H9 (cell line): ENCODE measurements around the gene TUBD1. TPM values are rescaled to one million over a fixed set of nuclear protein-coding genes. Genes with fewer than 3 reads are reported as not detected.
A peak's percentile ranks its signal among the peaks of the same experiment; 100 is the strongest.

Source experiments
- DNase-seq: peaks from one replicate; pipeline ENCODE4 v3.0.0-alpha.2; 2017
- H2AFZ ChIP-seq: one replicate; pipeline ENCODE4 v1.6.1; 2013; ENCODE audit warnings: mild to moderate bottlenecking, low read length, control low read depth, moderate library complexity
- H2AK5ac ChIP-seq: 2 replicates; pipeline ENCODE4 v1.6.1; 2013; ENCODE audit warnings: low read length, control low read depth, mixed read lengths; ENCODE audit not compliant: insufficient read length
- H2BK120ac ChIP-seq: one replicate; pipeline ENCODE4 v1.6.1; 2013; ENCODE audit warnings: low read depth, mild to moderate bottlenecking, low read length, control low read depth, inconsistent platforms; ENCODE audit not compliant: poor library complexity, severe bottlenecking
- H2BK12ac ChIP-seq: 2 replicates; pipeline ENCODE4 v1.6.1; 2013; ENCODE audit warnings: low read length, control low read depth, mixed read lengths, low read depth; ENCODE audit not compliant: insufficient read length
- H2BK15ac ChIP-seq: 2 replicates; pipeline ENCODE4 v1.6.1; 2013; ENCODE audit warnings: low read depth, low read length, control low read depth
- H2BK20ac ChIP-seq: one replicate; pipeline ENCODE4 v1.6.1; 2013; ENCODE audit warnings: low read depth, mild to moderate bottlenecking, low read length, control low read depth, inconsistent platforms; ENCODE audit not compliant: poor library complexity, severe bottlenecking
- H2BK5ac ChIP-seq: 2 replicates; pipeline ENCODE4 v1.6.1; 2013; ENCODE audit warnings: low read length, control low read depth, mixed read lengths; ENCODE audit not compliant: insufficient read length
- H3K14ac ChIP-seq: 2 replicates; pipeline ENCODE4 v1.6.1; 2013; ENCODE audit warnings: low read length, control low read depth; ENCODE audit not compliant: insufficient read depth
- H3K18ac ChIP-seq: 2 replicates; pipeline ENCODE4 v1.6.1; 2013; ENCODE audit warnings: low read depth, mild to moderate bottlenecking, mixed read lengths, low read length, control low read depth; ENCODE audit not compliant: insufficient read length
- H3K23ac ChIP-seq: 2 replicates; pipeline ENCODE4 v1.6.1; 2013; ENCODE audit warnings: low read length, control low read depth, mixed read lengths, low read depth; ENCODE audit not compliant: insufficient read length
- H3K23me2 ChIP-seq: 2 replicates; pipeline ENCODE4 v1.6.1; 2013; ENCODE audit warnings: low read depth, mild to moderate bottlenecking, mixed read lengths, low read length, control low read depth; ENCODE audit not compliant: insufficient read length, poor library complexity, severe bottlenecking
- H3K27ac ChIP-seq: 2 replicates; pipeline ENCODE4 v1.5.1; 2013; ENCODE audit warnings: low read length, control low read depth, mixed read lengths, low read depth; ENCODE audit not compliant: insufficient read length
- H3K27me3 ChIP-seq: 2 replicates; pipeline ENCODE4 v1.6.1; 2013; ENCODE audit warnings: low read length, control low read depth, inconsistent platforms; ENCODE audit not compliant: insufficient read depth
- H3K4ac ChIP-seq: 2 replicates; pipeline ENCODE4 v1.6.1; 2013; ENCODE audit warnings: low read depth, mild to moderate bottlenecking, control low read depth, inconsistent platforms, low read length, moderate library complexity
- H3K4me1 ChIP-seq: 2 replicates; pipeline ENCODE4 v1.6.1; 2013; ENCODE audit warnings: low read length, control low read depth, inconsistent platforms; ENCODE audit not compliant: insufficient read depth
- H3K4me2 ChIP-seq: 2 replicates; pipeline ENCODE4 v1.6.1; 2013; ENCODE audit warnings: low read length, control low read depth, mixed read lengths; ENCODE audit not compliant: insufficient read length, insufficient read depth
- H3K56ac ChIP-seq: 2 replicates; pipeline ENCODE4 v1.6.1; 2013; ENCODE audit warnings: low read depth, mild to moderate bottlenecking, mixed read lengths, low read length, control low read depth; ENCODE audit not compliant: insufficient read length
- H3K79me1 ChIP-seq: 2 replicates; pipeline ENCODE4 v1.6.1; 2013; ENCODE audit warnings: low read depth, mild to moderate bottlenecking, moderate library complexity, low read length, control low read depth, inconsistent platforms; ENCODE audit not compliant: insufficient read depth, poor library complexity, severe bottlenecking
- H3K79me2 ChIP-seq: 2 replicates; pipeline ENCODE4 v1.6.1; 2013; ENCODE audit warnings: low read length, control low read depth, inconsistent platforms; ENCODE audit not compliant: insufficient read depth
- H3K9ac ChIP-seq: 2 replicates; pipeline ENCODE4 v1.6.1; 2013; ENCODE audit warnings: low read length, control low read depth, mixed read lengths; ENCODE audit not compliant: insufficient read length; ENCODE audit errors: extremely low read depth
- H3K9me3 ChIP-seq: one replicate; pipeline ENCODE4 v1.6.1; 2013; ENCODE audit warnings: low read depth, low read length, inconsistent platforms; ENCODE audit not compliant: control insufficient read depth
- H3T11ph ChIP-seq: one replicate; pipeline ENCODE4 v1.6.1; 2013; ENCODE audit warnings: mild to moderate bottlenecking, low read length, control low read depth, inconsistent platforms
- H4K20me1 ChIP-seq: one replicate; pipeline ENCODE4 v1.6.1; 2013; ENCODE audit not compliant: control insufficient read depth, insufficient read length, insufficient read depth
- H4K5ac ChIP-seq: 2 replicates; pipeline ENCODE4 v1.6.1; 2013; ENCODE audit warnings: low read depth, mild to moderate bottlenecking, mixed read lengths, low read length, control low read depth; ENCODE audit not compliant: insufficient read length
- H4K8ac ChIP-seq: replicated peaks from 2 replicates; pipeline ENCODE4 v1.6.1; 2013; ENCODE audit warnings: low read length, control low read depth, mixed read lengths, low read depth; ENCODE audit not compliant: insufficient read length
- H4K91ac ChIP-seq: 2 replicates; pipeline ENCODE4 v1.6.1; 2013; ENCODE audit warnings: low read depth, mild to moderate bottlenecking, moderate library complexity, mixed read lengths, low read length, control low read depth; ENCODE audit not compliant: insufficient read length
- H3K27ac Mint-ChIP-seq, 3 experiments: 2 replicates in 2 of 3; 3 replicates in 1 of 3; pipeline ENCODE4 v1.8.0; 2020 to 2021; ENCODE audit warnings: mixed read lengths in 3 of 3, mild to moderate bottlenecking in 1 of 3, moderate library complexity in 1 of 3
- H3K27me3 Mint-ChIP-seq: 2 replicates; pipeline ENCODE4 v1.8.0; 2021; ENCODE audit warnings: low read depth, mild to moderate bottlenecking, moderate library complexity, mixed read lengths
- H3K36me3 Mint-ChIP-seq, 3 experiments: 2 replicates in 2 of 3; 3 replicates in 1 of 3; pipeline ENCODE4 v1.8.0; 2020 to 2021; ENCODE audit warnings: low read depth in 3 of 3, mixed read lengths in 3 of 3; ENCODE audit not compliant: insufficient read depth in 1 of 3
- H3K4me1 Mint-ChIP-seq, 2 experiments: 2 replicates each; pipeline ENCODE4 v1.8.0; 2020; ENCODE audit warnings: mixed read lengths in 2 of 2
- H3K4me3 Mint-ChIP-seq, 2 experiments: 2 replicates in 1 of 2; 3 replicates in 1 of 2; pipeline ENCODE4 v1.8.0; 2020 to 2021; ENCODE audit warnings: mild to moderate bottlenecking in 2 of 2, mixed read lengths in 2 of 2, moderate library complexity in 1 of 2
- H3K9me3 Mint-ChIP-seq, 2 experiments: 2 replicates in 1 of 2; 3 replicates in 1 of 2; pipeline ENCODE4 v1.8.0; 2020; ENCODE audit warnings: mild to moderate bottlenecking in 2 of 2, mixed read lengths in 2 of 2, moderate library complexity in 1 of 2
- CTCF ChIP-seq: fragments of 200-600 bp; sonication (generic); conservative IDR thresholded peaks from 3 replicates; pipeline ENCODE4 v1.8.0; 2021; ENCODE audit warnings: antibody characterized with exemption, mild to moderate bottlenecking
- WGBS: extraction: QIAGEN DNeasy Blood & Tissue Kit; methylation state at CpG from one replicate; pipeline ENCODE4 v1.1.7; 2013; ENCODE audit warnings: missing lambda C conversion rate, low lambda C conversion rate, mixed read lengths; ENCODE audit not compliant: insufficient read length; ENCODE audit errors: extremely low coverage; 5-methylcytosine and 5-hydroxymethylcytosine counted together
- total RNA-seq: library from RNA; stranded (reverse); gene quantifications from 2 replicates; pipeline ENCODE4 v1.2.1, GENCODE V29; 2021

Gene TUBD1
- total RNA-seq, 1 experiment from 2014 or later = 26.4 TPM

GRCh38 chr17:59845595-59846393 lies 46.9 kb downstream of the TUBD1 start:
- no peaks in the 10 kb centered on the region for H3K27me3 Mint-ChIP-seq
- H3K9me3 ChIP-seq = no peaks in the 10 kb centered on the region
- no peak overlapping the region for H2BK15ac ChIP-seq
- no peak for TF ChIP-seq CTCF
- no peak overlapping the region for H4K8ac ChIP-seq
- H4K20me1 ChIP-seq = no peaks in the 10 kb centered on the region
- peaks cover 7% of the 10 kb centered on the region for H3K4me1 ChIP-seq
- H2AFZ ChIP-seq = no peak overlapping the region
- no peaks in the 10 kb centered on the region for H3K27me3 ChIP-seq
- H3K14ac ChIP-seq = no peak overlapping the region
- H3K79me2 ChIP-seq = no peaks in the 10 kb centered on the region
- H3K23ac ChIP-seq = no peak overlapping the region
- H2BK12ac ChIP-seq = no peak overlapping the region
- no peak overlapping the region for H3K4ac ChIP-seq
- H3K4me2 ChIP-seq = no peak overlapping the region
- no CpG with 5 or more reads among the region's 3 CpGs for WGBS
- H2BK5ac ChIP-seq = no peak overlapping the region
- H3K36me3 Mint-ChIP-seq = peaks cover 16 to 21% (median 21%) of the 10 kb centered on the region in 3 experiments; a peak in 6 of 7 replicates
- H3K4me3 Mint-ChIP-seq = no peak overlapping the region; a peak in 1 of 5 replicates
- no peak overlapping the region for H3K56ac ChIP-seq
- H2BK120ac ChIP-seq = no peak overlapping the region
- H3K9ac ChIP-seq = no peak overlapping the region
- H3K4me1 Mint-ChIP-seq = peaks cover 39 to 63% of the 10 kb centered on the region in 2 experiments
- H4K91ac ChIP-seq = no peak overlapping the region
- H2AK5ac ChIP-seq = no peak overlapping the region
- peak; percentile 57 for DNase-seq
- peak overlapping the region; percentile 71 to 84 (median 79); a peak in 4 of 7 replicates for H3K27ac Mint-ChIP-seq
- H3K18ac ChIP-seq = no peak overlapping the region
- no peaks in the 10 kb centered on the region for H3K79me1 ChIP-seq
- H2BK20ac ChIP-seq = no peak overlapping the region
- no peak overlapping the region for H3T11ph ChIP-seq
- no peak overlapping the region for H3K27ac ChIP-seq
- peaks cover 3% of the 10 kb centered on the region for H3K23me2 ChIP-seq
- no peak overlapping the region for H4K5ac ChIP-seq
- H3K9me3 Mint-ChIP-seq = no peaks in the 10 kb centered on the region
